ENCODE measurements around the gene FBXO9.

- TF ChIP-seq CTCF (IDR thresholded peaks at IDR 0.05): no peak
- no peak for TF ChIP-seq EZH2 (IDR thresholded peaks at IDR 0.05)
- no peak for TF ChIP-seq EZH2phosphoT487 (IDR thresholded peaks at IDR 0.05)
Observed at GRCh38 chr6:53023323-53023722, 41.9 kb upstream of the FBXO9 start.

All from neural progenitor cell (in vitro differentiated cells).